ENCODE data around the gene GMIP.

The GMIP gene

DNA sequence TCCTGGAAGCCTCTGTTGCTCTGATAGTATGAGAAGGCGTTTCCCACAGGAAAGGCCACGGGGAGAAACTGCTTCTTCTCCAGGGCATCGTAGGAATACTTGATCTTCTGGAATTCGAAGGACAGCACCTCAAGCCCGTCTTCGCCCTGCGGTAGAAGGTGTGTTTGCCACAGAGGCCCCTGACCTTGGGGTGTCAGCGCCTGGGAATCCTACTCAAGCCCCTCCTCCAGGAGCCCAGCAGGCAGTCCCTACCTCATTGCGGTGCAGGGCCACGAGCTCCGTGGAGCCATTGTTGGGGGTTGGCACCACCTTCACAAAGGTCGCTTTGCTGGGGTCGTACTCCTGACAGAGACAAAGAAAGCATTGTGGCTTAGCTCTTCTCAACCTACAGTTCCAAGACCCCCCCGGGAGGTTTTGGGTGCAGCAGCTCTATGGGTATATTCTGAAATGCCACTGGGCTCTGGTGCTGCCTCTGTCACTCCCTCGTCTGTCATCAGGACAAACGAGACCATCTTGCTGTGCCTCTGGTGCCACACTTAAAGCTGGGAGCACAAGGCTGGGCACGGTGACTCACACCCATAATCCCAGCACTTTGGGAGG lies 16.3 kb upstream of the GMIP start:
- no peak for DNase-seq

DNA sequence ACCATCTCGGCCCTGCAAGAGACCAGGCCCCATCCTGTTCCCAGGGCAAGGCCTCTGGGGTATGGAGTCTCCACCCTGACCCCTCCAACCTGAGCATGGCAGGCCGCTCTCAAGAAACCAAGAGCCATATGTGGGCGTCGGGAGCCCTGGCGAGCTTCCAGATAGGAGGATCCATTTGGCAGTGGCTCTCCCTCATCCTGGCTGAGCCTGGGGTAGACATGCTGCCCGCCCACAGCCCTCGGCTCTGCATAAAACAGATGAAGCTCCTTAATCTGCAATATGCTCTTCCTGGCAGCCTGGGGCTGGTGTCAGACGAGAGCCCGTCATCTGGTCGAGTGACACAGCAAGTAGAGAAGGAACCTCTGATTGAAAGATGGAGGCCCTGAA lies 13.9 kb upstream of the GMIP start:
- no peak for DNase-seq

DNA sequence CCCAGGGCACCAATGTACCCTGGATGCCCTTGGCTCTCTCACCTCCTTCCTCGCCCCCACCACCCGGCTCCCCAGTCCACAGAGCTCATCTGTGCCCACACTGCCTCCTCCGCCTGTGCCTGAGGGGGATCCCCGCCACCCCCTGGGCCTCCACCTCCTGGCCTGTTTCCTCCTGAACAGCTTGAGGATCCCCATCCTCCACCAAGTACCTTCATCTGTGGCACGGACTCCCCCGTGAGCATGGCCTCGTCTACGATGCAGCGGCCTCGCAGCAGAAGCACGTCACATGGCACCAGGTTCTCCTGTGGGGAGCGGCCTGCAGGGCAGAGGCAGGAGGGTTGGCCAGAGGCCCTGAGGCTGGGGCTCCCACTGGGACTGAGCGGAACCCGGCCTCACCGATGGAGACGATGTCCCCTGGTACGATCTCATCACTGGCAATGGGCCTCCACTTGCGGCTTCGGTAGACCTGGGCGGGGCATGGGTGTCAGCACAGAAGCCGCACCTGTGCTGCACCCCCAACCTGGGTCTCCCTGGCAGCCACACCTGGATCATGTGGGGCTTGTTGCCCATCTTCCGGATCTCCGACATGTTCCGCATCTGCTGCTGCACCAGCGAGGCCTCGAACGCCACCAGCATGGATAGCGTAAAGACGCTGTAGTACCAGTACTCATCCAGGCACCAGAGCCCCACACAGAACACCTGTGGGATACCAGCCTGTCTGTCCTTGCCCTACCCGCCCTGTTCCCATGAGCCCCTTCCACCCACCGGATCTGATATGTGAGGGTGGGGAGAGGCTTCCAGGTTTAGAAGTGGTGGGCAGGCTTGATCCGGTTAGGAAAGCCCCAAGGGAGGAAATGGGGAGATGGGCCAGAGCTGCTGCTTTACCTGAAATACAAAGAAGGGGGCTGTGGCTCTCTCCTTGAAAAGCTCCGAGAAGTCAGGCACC lies 13.3 kb upstream of the GMIP start:
- no peak for DNase-seq

DNA sequence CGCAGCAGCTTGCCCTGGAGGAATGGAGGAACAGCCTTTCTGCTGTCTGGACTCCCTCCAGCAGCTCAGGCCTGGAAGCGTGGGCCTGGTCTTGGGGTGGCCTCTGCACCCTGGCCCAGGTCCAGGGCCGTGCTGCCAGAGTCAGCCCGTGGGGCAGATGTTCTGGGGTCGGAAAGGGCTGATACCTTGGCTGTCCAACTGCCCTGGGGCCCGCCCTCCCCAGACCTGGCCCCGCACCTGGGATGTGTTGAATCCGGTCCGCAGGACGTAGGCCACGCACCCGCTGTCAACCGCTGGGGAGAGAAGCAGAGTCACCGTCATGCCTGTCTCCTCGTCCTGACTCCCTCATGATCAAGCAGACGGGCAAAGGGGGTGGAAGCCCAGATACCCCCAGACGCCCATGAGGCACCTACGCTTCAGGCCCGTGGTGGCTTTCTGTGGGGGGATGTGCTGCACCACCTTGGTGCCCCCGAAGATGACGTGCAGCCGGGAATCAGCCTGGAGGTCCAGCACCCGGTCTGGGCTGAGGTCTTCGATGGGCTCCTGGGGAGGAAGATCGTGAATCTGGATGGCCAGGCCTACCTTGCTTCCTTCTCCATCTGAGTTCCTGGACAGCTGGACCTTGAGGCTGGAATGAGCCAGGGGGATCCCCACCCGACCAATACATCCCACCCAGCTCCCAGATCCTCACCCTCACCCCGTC lies 12.3 kb upstream of the GMIP start:
- DNase-seq = no peak

DNA sequence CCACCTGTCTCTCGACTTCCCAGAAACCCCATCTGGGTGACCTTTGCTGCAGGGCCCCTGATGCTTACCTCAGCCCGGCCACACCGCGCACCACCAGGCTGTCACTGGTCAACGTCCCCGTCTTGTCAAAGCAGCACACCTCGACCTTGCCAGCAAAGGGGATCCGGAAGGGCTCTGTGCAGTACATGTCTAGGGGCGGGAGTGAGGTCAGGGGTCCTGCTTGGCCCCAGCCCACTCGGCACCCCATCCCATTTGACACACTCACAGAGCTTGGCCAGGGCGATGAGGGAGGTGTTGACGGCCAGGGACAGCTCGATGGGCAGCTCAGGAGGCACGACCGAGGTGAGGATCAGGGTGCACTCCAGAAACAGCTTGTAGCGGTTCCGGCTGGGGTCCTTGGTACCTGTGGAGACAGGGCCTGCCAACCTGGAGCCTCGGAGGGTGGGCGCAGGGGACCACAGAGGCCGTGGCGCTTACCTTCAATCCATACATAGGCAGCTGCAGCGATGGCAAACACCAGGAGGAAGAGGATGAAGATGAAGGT lies 11.7 kb upstream of the GMIP start:
- DNase-seq = no peak

DNA sequence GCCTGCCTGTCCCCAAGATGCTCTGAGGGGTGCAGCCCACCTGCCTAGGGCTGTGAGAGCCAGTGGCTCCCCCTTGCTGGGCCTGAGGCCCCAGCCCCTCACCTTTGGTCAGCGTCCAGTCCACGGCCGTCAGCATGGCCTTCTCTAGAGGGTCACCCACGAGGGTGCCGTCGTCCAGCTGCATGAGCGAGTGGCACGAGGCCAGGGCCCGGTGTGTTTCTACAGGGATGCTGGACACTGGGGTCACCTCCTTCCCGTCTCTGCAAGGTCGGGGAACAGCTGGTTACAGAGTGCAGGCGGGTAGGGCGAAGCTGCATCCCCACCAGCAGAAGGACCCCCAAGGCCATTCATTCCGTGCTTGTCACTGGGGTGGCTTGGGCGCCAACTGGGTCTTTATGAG lies 11.0 kb upstream of the GMIP start:
- no peak for DNase-seq

DNA sequence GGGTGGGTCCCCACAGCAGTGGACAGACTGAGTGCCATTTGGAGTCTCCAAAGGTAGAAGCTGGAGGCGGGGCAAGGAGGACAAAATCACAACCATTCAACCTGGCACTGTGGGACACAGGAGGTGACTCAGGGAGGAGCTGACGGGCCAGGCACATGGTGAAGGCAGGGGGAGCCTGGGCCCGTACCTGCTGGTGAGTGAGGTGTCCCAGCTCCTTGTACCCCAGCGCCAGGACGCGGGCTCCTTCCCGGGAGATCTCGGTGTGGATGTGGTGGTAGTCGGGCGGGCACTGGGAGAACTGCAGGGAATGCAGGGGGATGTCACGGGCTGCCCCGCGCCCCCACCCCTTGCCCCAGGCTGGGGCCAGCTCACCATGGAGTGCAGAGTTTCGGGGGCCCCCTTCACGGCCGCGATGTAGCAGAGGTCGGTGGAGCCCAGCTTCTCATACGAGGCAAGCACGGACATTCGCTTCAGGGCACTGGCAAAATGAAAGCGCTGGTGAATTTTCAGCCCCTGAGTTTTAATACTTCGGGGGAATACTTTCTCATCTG lies 10.2 kb upstream of the GMIP start:
- DNase-seq = no peak

DNA sequence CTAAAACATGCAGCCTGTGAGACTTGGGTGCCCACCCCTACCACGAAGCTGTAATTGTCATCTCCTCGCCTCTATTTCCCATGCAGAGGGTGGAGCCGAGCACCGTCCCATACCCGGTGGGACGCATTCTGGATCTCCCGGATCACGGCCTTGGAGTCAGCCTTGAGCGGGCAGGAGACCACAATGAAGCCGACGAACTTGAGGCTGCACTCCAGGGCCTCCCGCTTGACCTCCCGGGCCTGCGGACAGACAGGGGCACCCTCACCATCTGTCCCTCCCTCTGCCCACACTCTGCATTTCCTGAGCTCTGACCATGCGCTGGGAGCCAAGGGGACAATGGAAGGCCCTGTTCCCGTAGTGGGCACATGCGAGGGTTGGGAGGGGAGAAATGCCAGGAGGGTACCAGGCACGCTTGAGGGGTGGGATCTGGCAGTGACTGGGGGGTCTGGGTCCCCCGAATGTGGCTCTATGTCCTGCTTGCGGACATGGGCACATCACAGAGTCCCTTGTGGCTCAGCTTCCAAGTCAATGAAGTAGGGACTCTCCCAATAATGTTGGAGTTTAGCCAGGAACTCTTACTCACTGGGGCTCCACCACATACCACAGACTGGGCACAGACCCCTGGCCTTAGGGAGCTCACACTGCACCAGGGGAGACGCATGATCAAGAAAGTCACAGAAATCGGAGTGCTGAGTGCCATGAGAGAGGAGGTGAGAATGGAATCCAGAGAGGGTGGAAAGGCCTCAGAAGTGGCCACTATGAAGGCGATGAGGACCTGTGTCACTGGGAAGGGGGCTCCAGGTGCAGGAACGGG lies 9.2 kb upstream of the GMIP start:
- no peak for DNase-seq

DNA sequence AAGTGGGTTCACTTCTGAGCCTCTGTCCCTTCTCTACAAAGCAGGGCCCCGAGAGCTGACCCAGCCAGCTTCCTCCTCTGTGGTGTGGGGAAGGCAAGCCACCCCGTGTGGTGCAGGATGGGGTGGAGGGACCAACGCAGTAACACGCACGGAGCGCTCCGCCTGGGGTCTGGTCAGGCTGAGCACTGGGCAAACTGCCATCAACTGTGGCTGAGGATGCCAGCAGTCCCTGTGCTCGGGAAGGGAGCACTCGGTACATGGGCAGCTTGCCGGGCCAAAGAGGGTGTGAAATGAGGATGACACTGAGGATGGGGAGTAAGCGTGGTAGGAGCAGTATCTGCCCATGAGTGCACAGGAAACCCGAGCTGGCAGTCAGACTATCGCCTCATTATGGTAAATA lies 7.6 kb upstream of the GMIP start:
- no peak for DNase-seq

DNA sequence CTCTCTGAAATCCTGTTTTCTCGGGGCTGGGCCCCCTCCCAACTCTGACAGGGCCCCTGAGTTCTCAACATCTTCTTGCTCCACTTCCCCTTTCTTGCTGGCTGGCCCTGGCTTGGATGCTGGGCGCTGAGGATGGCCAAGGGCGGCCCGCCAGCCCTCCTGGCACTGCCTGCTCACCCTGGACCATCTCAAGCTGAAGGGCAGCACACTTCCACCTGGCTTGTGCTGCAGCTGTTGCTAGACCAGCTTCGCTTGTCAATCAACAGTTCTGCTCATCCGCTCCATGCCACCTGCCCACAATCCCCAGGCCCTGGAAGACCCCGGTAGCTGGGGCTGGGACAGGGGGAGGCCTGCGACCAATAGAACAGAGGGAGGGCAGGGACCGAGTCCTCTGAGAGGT lies 6.9 kb upstream of the GMIP start:
- DNase-seq = no peak

DNA sequence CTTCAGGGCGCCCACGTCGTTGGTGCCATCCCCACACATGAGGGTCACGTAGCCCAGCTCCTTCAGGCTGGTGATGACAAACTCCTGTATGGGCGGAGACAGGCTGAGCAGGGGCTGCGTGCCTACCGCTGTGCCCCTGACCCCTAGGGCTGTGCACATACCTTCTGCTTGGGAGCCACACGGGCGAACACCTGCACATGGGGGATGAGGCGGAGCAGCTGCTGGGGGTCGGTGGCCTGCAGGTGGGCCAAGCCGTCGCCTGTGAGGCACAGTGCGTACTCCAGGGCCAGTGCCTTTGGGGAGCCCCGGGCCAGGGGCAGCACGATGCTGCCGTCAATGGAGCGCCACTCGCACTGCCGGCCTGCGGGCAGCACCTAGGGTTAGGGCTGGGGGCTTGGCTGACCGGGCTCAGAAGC lies 6.1 kb upstream of the GMIP start:
- DNase-seq = no peak

DNA sequence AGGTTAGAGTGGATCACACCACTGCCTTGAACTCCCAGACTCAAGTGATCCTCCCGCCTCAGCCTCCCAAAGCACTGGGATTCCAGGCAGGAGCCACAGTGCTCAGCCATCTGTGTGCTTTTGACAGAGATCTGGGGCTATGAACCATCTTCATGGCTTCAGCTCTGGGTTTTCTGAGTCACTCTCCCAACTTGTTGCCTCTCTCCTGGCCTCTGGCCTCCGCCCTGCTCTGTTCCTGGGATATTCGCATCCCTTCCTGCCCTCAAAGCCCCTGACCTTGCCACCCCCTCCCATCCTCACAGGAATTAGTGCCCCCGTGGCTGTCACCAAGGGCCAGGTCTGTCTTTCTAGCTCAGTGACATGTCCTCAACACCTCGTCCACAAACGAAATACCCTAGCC lies 5.7 kb upstream of the GMIP start:
- no peak for DNase-seq

DNA sequence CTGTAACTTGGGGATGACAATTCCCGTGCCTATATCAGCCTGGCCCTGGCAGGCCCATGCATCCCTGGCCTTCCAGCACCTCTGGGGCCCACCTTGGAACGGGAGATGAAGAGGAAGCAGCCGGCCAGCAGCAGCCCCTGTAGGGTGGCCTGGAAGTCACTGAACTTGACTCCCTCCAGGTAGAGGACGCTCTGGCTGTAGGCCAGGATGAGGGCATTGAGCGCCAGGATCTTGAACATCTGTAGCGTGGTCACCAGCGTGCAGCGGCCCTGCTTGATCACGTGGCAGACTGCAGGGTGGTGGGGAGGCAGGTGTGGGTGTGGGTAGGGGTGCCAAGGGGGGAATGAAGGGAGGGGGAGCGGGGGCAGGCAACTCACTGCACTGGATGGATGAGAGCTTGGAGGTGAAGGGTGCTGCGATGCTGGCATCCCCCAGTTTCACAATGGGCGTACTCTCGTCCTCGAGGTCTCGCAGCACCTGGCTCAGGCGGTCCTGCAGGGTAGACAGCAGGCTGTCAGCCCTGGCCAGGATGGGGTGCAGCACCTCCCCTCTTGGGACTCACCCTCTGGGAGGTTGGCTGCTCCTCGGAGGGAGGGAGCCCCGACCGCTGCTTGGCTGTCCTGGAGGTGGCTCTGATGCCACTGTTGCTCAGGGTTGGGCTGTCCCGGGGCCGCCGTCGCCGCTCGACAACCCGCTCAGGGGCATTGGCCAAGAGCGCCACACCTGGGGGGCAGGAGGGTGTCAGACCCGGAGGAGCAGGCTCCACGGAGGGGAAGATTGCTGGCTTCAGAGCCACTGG lies 3.8 kb upstream of the GMIP start:
- DNase-seq = no peak

DNA sequence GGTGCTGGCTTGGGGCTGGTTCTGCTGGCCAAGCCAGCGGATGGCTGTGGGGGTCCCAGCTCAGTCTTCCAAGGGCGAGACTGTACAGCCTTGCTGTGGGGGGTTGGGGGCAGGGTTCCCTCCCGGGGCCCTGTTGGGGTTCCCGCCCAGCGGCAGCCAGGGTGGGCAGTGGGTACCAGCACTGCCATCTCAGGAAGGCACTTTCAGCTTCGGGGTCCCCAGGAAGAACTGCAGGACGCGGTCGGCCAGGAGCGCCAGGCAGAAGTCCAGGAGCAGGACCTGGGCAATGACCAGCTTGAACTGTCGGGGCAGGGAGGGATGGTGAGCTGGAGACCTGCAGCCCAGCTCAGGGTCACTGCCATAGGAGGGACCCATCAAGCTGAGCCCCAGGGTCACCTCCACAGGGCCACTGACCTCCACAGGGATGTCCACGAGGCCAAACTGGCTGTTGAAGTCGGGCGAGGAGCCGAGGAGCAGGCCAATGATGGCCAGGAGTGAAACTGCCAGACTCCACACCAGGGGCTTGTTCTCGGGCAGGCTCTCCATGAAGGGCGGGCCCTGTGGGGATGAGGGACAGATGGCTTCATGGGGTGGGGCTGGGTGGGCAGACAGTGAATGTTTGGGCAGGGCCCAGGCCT lies 1.9 kb upstream of the GMIP start:
- no peak for DNase-seq

DNA sequence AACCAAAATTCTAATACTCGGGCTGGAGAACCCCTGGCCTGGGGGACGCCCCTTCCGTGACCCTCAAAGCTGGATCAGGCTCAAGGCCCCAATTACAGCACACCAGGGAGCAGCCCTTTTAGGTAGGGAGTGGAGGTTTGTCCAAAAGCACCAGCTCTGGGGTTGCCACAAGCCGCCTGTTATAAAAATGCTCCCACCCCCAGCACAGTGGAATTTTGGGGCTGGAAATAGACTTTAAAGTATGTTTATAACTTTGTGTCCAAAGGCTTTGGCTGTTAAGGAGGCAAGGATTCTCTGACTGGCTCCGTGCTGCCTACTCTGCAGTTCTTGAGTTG lies 564 bp upstream of the GMIP start:
- DNase-seq = no peak

DNA sequence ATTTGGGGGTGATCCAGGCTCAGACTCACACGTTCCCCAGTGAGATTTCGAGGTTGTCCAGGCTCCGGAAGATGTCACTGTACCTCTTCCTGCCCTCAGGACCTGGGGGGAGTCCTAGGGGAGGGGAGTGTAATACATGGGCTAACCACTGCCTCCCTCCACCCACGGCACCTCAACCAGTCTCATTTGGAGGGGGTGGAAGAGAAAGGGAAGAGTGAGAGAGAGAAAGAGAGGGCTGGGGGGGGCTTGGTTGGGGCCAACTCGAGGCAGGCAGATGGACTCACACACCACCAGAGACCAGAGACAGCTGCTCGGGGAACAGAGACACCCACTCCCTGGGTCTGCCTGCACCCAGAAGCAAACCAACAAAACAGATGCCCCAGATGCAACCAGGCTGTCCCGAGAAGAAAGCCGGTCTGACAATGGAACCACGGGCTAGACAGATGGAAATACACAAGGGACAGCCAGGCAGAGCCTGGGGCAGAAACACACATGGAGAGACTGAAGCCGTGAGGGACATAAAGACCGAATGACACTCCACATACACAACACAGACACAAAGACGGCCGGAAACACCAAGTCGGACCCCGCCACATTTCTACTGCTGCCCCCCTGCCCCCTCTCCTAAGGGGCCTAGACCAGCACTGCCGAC lies 825 bp downstream of the GMIP start:
- DNase-seq = peak; percentile 56

DNA sequence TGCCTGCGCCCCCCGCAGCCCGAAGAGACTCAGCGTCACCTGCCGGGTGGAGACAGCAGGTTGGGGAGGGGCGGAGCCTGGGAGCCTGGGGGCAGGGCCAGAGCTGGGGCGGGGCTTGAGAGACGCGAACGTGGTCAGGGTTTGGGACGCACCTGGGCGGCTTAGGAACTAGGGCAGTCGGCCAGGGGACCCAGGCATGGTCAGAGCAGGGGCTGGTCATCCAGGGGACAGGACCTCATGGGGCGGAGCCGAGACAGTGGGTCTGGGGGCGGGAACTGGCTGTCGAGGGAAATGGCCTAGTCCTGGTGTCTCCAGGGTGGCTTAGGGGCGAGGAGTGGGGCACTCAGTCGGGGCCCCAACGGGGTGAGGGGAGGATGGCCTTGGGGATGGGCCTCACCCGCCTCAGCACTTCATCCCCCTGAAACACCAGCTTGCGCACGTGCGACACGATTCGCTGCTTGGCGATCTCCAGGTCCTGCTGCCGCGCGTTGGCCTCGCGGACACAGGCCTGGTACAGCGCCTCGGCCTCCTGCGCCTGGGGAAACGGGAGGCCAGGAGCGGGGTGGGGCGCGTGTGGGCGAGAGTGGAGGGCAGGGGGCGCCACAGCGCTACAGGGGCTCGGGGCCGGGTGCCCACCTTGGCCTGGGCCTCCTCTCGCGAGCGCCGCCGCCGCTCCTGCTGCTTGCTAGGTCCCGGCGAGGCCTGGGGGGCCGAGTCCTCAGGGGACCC lies 5.8 kb downstream of the GMIP start:
- DNase-seq = no peak

DNA sequence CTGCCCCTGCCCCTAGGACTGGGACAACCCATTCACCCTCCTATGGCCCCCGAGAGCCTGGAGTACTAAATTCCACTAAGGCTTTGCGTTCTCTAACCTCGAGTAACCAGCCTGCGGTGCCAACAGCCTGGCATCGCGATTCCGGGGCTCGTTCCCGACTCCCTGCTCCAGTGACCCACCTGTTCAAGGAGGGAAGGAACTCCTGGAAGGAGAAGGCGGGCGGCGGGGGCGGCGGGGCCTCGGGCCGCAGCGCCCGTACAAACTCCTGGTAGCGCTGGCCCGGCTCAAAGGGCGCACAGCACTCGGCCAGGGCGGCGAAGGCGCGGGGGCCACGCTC lies 6.3 kb downstream of the GMIP start:
- no peak for DNase-seq

DNA sequence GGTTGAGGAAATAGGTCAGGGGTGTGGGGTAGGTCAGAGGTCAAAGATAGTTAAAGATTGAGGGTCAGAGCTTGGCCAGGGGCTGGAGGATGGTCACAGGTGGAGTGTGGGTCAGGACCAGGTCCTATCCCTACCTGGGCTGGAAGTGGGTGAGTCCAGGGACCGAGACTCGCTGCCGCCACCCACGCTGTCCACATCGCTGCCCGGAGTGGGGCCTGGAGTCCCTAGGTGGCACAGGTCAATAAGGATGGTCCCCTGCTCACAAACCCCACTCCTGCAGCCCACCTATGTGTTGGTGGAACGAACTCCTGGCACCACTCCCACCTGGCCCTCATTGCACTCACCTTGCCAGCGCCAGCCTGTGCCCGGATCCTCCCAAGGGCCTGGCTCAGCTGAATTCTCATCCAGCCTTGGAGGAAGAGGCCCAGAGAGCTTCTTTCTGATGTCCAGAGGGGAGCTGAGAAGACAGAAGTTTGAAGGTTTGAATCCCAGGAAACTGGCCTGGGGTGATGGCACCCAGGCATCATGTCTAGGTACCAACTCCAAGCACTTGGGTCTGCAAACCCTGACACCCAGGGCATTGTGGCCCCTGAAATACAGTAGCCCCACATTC lies 6.8 kb downstream of the GMIP start:
- no peak for DNase-seq

DNA sequence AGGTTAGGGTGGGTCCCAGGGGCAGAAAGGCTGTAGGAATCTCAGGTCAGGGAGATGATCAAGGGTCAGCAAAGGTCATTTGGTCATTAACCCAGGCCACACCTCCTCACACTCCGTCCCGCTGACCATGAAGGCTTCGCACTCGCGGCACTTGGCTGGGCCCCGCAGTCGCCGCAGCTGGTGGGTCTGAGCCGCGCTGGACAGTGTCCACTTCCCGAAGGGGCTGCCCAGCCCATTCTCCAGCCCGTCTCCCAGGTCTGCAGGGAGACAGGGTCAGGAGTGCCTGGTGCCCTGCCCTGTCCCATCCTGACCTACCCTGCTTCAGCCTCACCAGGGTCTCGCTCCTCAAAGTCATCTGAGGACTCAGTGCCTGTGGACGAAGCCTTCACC lies 8.1 kb downstream of the GMIP start:
- no peak for DNase-seq

Measured in stimulated activated naive CD4-positive, alpha-beta T cell treated with Interleukin-2 at 50 U/mL for 16 hours (primary cell).